Sigmoid colon (tissue), 4 donors: ENCODE measurements around the gene GALNT18.

Experiments used
- POLR2A ChIP-seq, 2 donors: fragments of 450-650 bp; IDR thresholded peaks; one replicate each; pipeline ENCODE4 v1.6.1; 2016; ENCODE audit warnings: antibody characterized with exemption in 2 of 2, mild to moderate bottlenecking in 2 of 2, moderate library complexity in 2 of 2
- POLR2AphosphoS5 ChIP-seq, 4 donors: sonication (generic); formaldehyde crosslinking; IDR thresholded peaks; one replicate each; pipeline ENCODE4 v1.6.1; 2017; ENCODE audit warnings: antibody characterized with exemption in 4 of 4
- TF ChIP-seq, protein P1 (sequence below), 4 experiments: fragments of 450-650 bp in 3 of 4; fragments of 200-600 bp in 1 of 4; IDR thresholded peaks; one replicate each; pipeline ENCODE4 v1.5.1; 2016 to 2019; ENCODE audit warnings: antibody characterized with exemption in 4 of 4, mild to moderate bottlenecking in 3 of 4, moderate library complexity in 2 of 4

- TF ChIP-seq, protein P1, sequence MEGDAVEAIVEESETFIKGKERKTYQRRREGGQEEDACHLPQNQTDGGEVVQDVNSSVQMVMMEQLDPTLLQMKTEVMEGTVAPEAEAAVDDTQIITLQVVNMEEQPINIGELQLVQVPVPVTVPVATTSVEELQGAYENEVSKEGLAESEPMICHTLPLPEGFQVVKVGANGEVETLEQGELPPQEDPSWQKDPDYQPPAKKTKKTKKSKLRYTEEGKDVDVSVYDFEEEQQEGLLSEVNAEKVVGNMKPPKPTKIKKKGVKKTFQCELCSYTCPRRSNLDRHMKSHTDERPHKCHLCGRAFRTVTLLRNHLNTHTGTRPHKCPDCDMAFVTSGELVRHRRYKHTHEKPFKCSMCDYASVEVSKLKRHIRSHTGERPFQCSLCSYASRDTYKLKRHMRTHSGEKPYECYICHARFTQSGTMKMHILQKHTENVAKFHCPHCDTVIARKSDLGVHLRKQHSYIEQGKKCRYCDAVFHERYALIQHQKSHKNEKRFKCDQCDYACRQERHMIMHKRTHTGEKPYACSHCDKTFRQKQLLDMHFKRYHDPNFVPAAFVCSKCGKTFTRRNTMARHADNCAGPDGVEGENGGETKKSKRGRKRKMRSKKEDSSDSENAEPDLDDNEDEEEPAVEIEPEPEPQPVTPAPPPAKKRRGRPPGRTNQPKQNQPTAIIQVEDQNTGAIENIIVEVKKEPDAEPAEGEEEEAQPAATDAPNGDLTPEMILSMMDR (IDR thresholded peaks at IDR 0.05): no peak
- no peak for TF ChIP-seq POLR2A (IDR thresholded peaks at IDR 0.05)
- no peak for TF ChIP-seq POLR2AphosphoS5 (IDR thresholded peaks at IDR 0.05)
Observed at GRCh38 chr11:11436715-11437313, 185.0 kb downstream of the GALNT18 start.
